GM13977 (cell line): ENCODE measurements around the gene DVL1.

Source experiments
- DNase-seq: peaks from one replicate; pipeline ENCODE4 v3.0.0; 2012; ENCODE audit warnings: low spot score
- CTCF ChIP-seq: IDR thresholded peaks from 2 replicates; pipeline ENCODE4 v1.5.1; 2012; ENCODE audit warnings: mild to moderate bottlenecking, control low read depth; ENCODE audit not compliant: insufficient read depth; ENCODE audit errors: extremely low read depth, missing control alignments
- in situ Hi-C: fragments of 300-500 bp; cut with MboI; formaldehyde crosslinking; loops from one replicate; pipeline ENCODE4 v1.12.0; 2022; ENCODE audit warnings: low sequenced_read_pairs, low pct_unique_long_range_greater_than_20kb, mixed read lengths, inconsistent platforms; ENCODE audit not compliant: unreplicated experiment

The DVL1 gene

GRCh38 chr1:1349256-1350012 is at the start of gene DVL1:
DVL1 (minus strand) TSS chr1:1349418; CDS start chr1:1349065, 353 bp downstream.
- peak; percentile 98 for DNase-seq
- peak; percentile 71 for TF ChIP-seq CTCF
- in situ Hi-C loops = no loop called here

- in situ Hi-C loops = no loop called here
- TF ChIP-seq CTCF = no peak
- DNase-seq = no peak
These were observed 49.5 kb upstream of the DVL1 start for GRCh38 chr1:1398677-1399186.

GRCh38 chr1:1397839-1398523 is 48.8 kb upstream of the DVL1 start:
- in situ Hi-C loops = no loop called here
- no peak for DNase-seq
- no peak for TF ChIP-seq CTCF

GRCh38 chr1:1395166-1395565 is 45.9 kb upstream of the DVL1 start:
- in situ Hi-C loops = no loop called here

GRCh38 chr1:1394116-1394515 is 44.9 kb upstream of the DVL1 start:
- in situ Hi-C loops = no loop called here
- no peak for DNase-seq
- no peak for TF ChIP-seq CTCF

More at GRCh38 chr1:1395166-1395565, 45.9 kb upstream of the DVL1 start:
- DNase-seq = no peak
- TF ChIP-seq CTCF = no peak

- TF ChIP-seq CTCF = no peak
- DNase-seq = no peak
- in situ Hi-C loops = no loop called here
These were observed 44.2 kb upstream of the DVL1 start for GRCh38 chr1:1393428-1393827.
